Fibroblast of skin of right biceps (primary cell): ENCODE measurements around the gene CD3D.
A peak's percentile ranks its signal among the peaks of the same experiment; 100 is the strongest.

Source experiments
- DNase-seq: peaks from one replicate; pipeline ENCODE4 v3.0.0-alpha.2; 2013

CD3D gene

DNA sequence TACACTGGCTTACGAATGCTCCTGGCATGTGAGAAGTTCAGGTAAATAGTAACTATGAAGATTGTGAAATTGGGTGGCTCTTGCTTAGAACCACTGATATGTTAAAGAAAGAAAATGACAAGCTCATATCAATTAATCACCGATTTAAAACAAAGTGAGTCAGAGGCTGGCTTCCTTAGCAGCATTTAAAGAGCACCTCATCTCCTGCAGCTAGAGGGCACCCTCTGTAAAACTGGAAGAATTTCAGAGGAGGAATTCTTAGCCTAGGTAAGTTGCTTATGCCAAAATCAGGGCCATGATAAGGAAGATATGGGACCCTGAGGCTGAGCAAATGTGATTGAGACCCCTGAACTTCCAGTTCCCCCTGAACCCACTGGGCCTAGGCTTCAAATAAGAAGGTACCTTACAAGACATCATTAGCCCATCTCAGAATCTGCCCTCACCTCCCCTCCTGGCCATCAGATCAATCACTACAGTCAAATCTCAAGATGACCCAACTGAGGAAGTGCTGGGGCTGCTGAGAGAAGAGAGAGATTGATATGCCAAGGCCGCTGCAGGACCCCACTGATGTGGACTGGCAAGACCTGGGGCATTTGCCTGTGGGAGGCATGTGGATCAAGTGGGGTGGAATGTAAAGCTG, 46.6 kb downstream of the CD3D start:
- DNase-seq = peak; percentile 26

DNA sequence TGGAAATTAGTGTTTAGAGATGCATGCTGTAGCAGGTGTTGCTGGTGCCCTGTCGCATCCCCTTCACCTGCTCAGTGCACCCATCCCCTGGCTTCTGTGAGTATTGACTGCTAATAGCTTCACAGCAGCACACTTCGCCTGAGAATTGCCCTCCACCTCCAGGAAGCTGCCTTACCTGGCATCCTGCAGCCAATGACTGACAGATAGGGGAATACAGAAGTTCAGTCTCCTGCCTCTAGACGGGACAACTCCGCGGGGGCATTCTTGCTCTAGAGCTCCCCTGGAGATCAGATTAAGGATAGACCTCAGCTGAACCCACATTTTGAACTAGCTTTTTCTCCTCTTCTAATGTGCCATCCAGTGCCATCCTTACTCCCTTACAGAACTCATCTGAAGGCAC, 47.3 kb downstream of the CD3D start:
- no peak for DNase-seq

DNA sequence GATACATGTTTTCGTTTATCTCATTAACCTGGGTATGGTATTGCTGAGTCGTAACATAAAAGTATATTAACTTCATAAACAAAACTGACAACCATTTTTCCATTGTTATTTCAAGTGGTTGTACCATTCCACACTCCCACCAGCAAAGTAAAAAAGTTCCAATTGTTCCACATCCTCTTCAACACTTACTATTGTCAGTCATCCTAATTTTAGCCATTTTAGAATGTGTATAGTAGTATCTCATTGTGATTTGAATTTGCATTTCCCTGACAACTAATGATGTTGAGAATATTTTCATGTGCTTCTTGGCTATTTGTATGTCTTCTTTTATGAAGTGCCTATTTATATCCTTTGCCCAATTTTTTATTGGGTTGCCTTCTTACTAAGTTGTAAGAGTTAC, 48.5 kb downstream of the CD3D start:
- no peak for DNase-seq

DNA sequence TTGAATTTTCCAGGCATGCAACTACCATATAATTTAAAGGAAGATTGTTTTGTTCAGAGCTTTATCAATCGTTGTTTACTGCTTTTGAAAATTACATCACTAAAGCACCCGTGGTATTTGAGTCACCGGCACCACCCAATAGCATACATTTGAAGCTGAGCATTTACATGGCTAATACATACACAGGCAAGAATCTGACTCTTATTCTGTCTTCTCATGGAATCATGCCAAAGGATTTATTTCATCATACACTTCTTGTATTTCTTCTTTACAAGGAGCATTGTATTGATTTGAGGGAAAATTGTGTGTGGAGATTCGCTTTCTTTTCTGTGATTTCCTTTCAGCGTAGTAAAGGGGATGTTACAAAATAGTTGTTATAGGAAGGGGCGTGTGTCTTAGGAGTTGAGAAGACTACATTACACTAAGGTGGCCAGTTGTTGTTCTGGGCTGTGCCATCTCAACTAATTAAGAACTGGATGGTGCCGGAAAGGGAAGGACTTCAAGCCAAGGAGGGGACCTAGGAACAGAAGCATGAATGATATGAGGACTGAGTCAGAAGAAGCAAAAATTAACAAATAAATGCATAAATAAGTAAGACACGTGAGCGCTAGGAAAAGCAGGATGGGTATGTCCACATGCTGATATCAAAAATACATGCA, 50.9 kb downstream of the CD3D start:
- peak; percentile 23 for DNase-seq

DNA sequence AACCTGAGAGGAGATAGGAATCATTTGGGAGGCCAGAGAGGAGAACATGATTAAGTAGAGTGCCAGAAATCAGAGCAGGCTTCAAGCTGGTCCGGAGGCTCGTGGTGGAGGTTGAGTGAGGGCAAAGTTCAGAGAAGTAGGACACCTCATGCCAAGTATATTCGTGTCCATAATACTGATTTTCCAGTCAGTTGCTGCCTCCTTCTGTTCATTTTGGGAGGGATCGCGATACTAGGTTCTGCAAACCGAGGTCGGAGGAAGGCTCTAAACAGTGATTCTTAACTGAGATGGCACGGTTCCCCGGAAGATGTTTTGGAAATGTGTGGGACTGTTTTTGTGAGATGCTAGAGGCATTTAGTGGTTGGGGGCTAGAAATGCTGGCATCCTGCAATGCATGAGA, 51.6 kb downstream of the CD3D start:
- DNase-seq = no peak

DNA sequence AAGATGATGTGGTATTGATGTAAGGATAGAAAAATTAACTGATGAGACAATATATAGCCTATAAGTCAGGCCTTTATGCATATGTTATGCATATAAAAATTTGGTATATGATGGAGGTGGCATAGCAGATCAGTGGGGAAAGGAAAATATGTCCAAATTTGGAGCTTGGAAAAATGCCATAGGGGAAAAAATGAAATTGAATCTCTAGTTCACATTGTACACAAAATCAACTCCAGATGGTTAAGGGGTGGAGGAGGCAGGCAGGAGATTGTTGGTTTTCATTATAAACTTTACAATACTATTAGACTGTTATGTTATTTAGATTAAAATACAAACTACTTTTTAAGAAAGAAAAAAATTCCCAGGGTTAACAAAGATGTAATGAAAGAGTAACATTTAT, 53.1 kb downstream of the CD3D start:
- no peak for DNase-seq
